ENCODE data around the gene MS4A15.
"Not testable (repeated sequence)": the region's sequence is repeated elsewhere in the genome, so short reads cannot be mapped to it uniquely, and the experiment has no call there.

MS4A15 gene

DNA sequence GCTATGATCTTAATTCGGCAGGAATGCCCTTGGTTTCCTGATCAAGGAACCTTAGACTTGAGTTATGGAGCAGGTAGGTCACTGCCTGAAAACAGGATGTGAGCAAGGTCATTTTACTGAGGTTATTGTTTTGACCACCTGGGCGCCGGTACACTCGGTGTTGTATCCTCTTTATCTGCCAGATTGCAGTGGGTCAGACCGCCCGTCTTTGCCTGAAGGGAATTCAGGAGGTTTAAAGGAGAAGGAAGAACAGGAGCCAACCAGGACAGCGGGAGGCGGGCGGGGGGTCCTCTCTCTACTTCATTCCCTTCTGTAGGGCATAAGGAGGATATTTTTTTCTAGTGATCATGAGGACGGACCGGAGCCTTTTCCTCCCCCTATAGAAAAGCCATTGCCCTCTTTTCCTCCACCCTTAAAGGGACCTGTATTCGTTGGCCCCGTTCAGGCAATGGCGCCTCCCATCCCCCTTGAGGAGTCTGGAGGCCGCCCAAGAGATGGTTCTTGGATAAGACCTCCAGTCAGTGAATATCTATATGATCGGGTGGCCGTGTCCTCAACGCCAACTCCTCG lies 649 bp downstream of the MS4A15 start:
- no CpG with 5 or more reads among the region's 19 CpGs for WGBS (ENCODE audit: extremely low coverage, insufficient coverage, low lambda C conversion rate)
- Histone ChIP-seq H3K79me2 (ENCODE audit: control insufficient read depth, insufficient read depth, low read length) (no peaks in the 10 kb centered on the region), H3K27ac (ENCODE audit: low read depth, low read length) (no peak overlapping the region), H4K8ac (ENCODE audit: low read depth, low read length) (no peak overlapping the region), H2BK5ac (ENCODE audit: low read length) (no peak overlapping the region), H3K27me3 (ENCODE audit: insufficient read depth, low read length, poor library complexity) (no peaks in the 10 kb centered on the region), H2BK15ac (replicated peaks; ENCODE audit: low read depth) (no peak overlapping the region), H3K4ac (ENCODE audit: low read depth, low read length) (no peak overlapping the region), H3K4me2 (ENCODE audit: low read length) (no peak overlapping the region), H4K5ac (ENCODE audit: low read length) (no peak overlapping the region), H3K9ac (ENCODE audit: low read length) (no peak overlapping the region), H3K4me3 (ENCODE audit: low read length) (no peak overlapping the region), H3K23ac (ENCODE audit: low read length) (no peak overlapping the region), H2AK5ac (ENCODE audit: low read length) (no peak overlapping the region), H3K56ac (ENCODE audit: low read length) (no peak overlapping the region), H3K18ac (ENCODE audit: low read length) (no peak overlapping the region), H2BK120ac (ENCODE audit: low read depth, low read length) (no peak overlapping the region), H3K4me1 (ENCODE audit: control insufficient read depth, low read depth, low read length) (no peaks in the 10 kb centered on the region), H3K36me3 (ENCODE audit: control insufficient read depth, insufficient read depth, low read length) (no peaks in the 10 kb centered on the region), H3K79me1 (ENCODE audit: low read length) (no peaks in the 10 kb centered on the region)
- DNase-seq: no peak

- DNase-seq; H3K27me3 ChIP-seq (ENCODE audit: insufficient read depth, low read length, poor library complexity); H3K36me3 ChIP-seq (ENCODE audit: control insufficient read depth, insufficient read depth, low read length); H3K4me1 ChIP-seq (ENCODE audit: control insufficient read depth, low read depth, low read length); H4K8ac ChIP-seq (ENCODE audit: low read depth, low read length); H2BK15ac ChIP-seq (replicated peaks; ENCODE audit: low read depth); H3K18ac ChIP-seq (ENCODE audit: low read length); H3K23ac ChIP-seq (ENCODE audit: low read length); H3K4me3 ChIP-seq (ENCODE audit: low read length); H2BK120ac ChIP-seq (ENCODE audit: low read depth, low read length); H2AK5ac ChIP-seq (ENCODE audit: low read length); H3K9ac ChIP-seq (ENCODE audit: low read length); H3K4me2 ChIP-seq (ENCODE audit: low read length); H4K5ac ChIP-seq (ENCODE audit: low read length); H3K27ac ChIP-seq (ENCODE audit: low read depth, low read length); H3K4ac ChIP-seq (ENCODE audit: low read depth, low read length); H3K79me1 ChIP-seq (ENCODE audit: low read length); H3K56ac ChIP-seq (ENCODE audit: low read length); H2BK5ac ChIP-seq (ENCODE audit: low read length); H3K79me2 ChIP-seq (ENCODE audit: control insufficient read depth, insufficient read depth, low read length): not testable (repeated sequence)
- WGBS (ENCODE audit: extremely low coverage, insufficient coverage, low lambda C conversion rate): no CpG with 5 or more reads among the region's 4 CpGs
These were observed 2.0 kb downstream of the MS4A15 start for GRCh38 chr11:60758671-60759070.

DNA sequence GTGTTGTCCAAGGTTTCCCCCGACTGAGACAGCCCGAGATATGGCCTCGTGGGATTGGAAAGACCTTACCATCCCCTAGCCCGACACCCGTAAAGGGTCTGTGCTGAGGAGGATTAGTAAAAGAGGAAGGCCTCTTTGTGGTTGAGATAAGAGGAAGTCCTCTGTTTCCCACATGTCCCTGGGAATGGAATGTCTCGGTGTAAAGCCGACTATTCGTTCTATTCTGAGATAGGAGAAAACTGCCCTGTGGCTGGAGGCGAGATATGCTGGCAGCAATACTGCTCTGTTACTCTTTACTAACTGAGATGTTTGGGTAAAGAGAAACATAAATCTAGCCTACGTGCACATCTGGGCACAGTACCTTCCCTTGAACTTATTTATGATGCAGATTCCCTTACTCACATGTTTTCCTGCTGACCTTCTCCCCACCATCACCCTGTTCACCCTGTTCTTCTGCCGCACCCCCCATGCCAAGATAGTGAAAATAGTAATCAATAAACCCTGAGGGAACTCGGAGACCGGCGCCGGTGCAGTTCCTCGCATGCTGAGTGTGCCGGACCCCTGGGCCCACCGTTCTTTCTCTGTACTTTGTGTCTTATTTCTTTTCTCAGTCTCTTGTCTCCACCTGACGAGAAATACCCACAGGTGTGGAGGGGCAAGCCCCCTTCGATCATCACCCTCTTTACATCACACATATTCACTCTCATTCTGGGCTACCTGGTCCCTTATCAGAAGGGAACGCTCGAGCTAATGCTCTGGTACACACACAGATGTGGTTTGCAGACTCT lies 3.0 kb downstream of the MS4A15 start:
- not testable (repeated sequence) for H2BK5ac ChIP-seq (ENCODE audit: low read length); H3K4ac ChIP-seq (ENCODE audit: low read depth, low read length); H2BK120ac ChIP-seq (ENCODE audit: low read depth, low read length); H2BK15ac ChIP-seq (replicated peaks; ENCODE audit: low read depth); H3K79me1 ChIP-seq (ENCODE audit: low read length); H3K27me3 ChIP-seq (ENCODE audit: insufficient read depth, low read length, poor library complexity); H3K36me3 ChIP-seq (ENCODE audit: control insufficient read depth, insufficient read depth, low read length); H3K9ac ChIP-seq (ENCODE audit: low read length); H3K27ac ChIP-seq (ENCODE audit: low read depth, low read length); H3K4me3 ChIP-seq (ENCODE audit: low read length); H3K4me1 ChIP-seq (ENCODE audit: control insufficient read depth, low read depth, low read length); H3K4me2 ChIP-seq (ENCODE audit: low read length); H3K79me2 ChIP-seq (ENCODE audit: control insufficient read depth, insufficient read depth, low read length); H4K8ac ChIP-seq (ENCODE audit: low read depth, low read length); H3K18ac ChIP-seq (ENCODE audit: low read length); H4K5ac ChIP-seq (ENCODE audit: low read length); H3K56ac ChIP-seq (ENCODE audit: low read length); H3K23ac ChIP-seq (ENCODE audit: low read length); H2AK5ac ChIP-seq (ENCODE audit: low read length)
- DNase-seq: peak; percentile 32
- WGBS (ENCODE audit: extremely low coverage, insufficient coverage, low lambda C conversion rate): no CpG with 5 or more reads among the region's 22 CpGs

- no peak overlapping the region for H3K4me3 ChIP-seq (ENCODE audit: low read length)
- H3K23ac ChIP-seq (ENCODE audit: low read length): no peak overlapping the region
- no peak overlapping the region for H2BK120ac ChIP-seq (ENCODE audit: low read depth, low read length)
- H3K27me3 ChIP-seq (ENCODE audit: insufficient read depth, low read length, poor library complexity): no peaks in the 10 kb centered on the region
- no peaks in the 10 kb centered on the region for H3K36me3 ChIP-seq (ENCODE audit: control insufficient read depth, insufficient read depth, low read length)
- no peak overlapping the region for H3K27ac ChIP-seq (ENCODE audit: low read depth, low read length)
- DNase-seq: no peak
- no peak overlapping the region for H3K4me2 ChIP-seq (ENCODE audit: low read length)
- H3K4ac ChIP-seq (ENCODE audit: low read depth, low read length): no peak overlapping the region
- no peak overlapping the region for H2AK5ac ChIP-seq (ENCODE audit: low read length)
- H3K79me2 ChIP-seq (ENCODE audit: control insufficient read depth, insufficient read depth, low read length): no peaks in the 10 kb centered on the region
- H2BK5ac ChIP-seq (ENCODE audit: low read length): no peak overlapping the region
- H4K8ac ChIP-seq (ENCODE audit: low read depth, low read length): no peak overlapping the region
- H3K18ac ChIP-seq (ENCODE audit: low read length): no peak overlapping the region
- WGBS (ENCODE audit: extremely low coverage, insufficient coverage, low lambda C conversion rate): no CpG with 5 or more reads among the region's 4 CpGs
- H3K56ac ChIP-seq (ENCODE audit: low read length): no peak overlapping the region
- no peak overlapping the region for H4K5ac ChIP-seq (ENCODE audit: low read length)
- no peaks in the 10 kb centered on the region for H3K79me1 ChIP-seq (ENCODE audit: low read length)
- H2BK15ac ChIP-seq (replicated peaks; ENCODE audit: low read depth): no peak overlapping the region
- H3K9ac ChIP-seq (ENCODE audit: low read length): no peak overlapping the region
- no peaks in the 10 kb centered on the region for H3K4me1 ChIP-seq (ENCODE audit: control insufficient read depth, low read depth, low read length)
These were observed 4.9 kb downstream of the MS4A15 start for GRCh38 chr11:60761436-60762190.

DNA sequence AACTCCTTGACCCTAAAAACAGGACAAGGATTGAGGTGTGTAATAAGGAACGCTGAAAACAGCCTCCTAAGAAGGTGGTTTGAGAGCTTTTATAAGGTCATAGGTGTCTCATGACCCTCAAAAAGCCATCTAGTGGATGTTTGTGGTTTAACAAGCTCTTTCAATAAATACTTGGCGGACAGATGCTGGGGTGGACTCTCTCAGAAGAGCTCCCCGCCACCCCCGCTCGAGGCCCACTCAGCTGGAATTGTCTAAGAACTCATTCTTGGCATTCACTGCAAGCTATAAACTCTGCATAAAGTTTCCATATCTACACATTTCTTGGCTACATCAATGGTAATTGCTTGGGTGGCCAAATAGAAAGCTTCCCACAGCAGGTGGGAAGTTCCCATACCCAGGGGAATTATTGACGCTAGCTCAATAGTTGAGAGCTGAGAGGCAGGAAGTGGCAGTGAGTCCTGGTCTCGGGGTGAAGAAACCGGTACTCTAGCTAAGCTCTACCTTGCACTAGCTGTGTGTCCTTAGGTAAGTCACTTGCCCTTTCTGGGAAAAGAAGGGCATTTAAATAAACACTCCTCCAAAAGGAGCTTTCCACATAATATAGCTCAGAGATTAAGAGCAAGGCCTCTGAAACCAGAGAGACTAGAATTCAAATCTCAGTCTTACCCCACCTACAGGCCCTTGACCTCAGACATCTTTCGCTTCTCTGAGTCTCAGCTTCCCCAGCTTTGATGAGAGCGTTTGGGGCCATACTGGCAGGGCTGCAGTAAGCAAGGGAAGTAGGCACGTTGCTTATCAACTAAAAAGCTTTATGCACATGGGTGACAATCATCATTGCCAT lies 6.4 kb downstream of the MS4A15 start:
- no peak overlapping the region for H4K8ac ChIP-seq (ENCODE audit: low read depth, low read length)
- WGBS (ENCODE audit: extremely low coverage, insufficient coverage, low lambda C conversion rate): no CpG with 5 or more reads among the region's 11 CpGs
- no peak overlapping the region for H2BK15ac ChIP-seq (replicated peaks; ENCODE audit: low read depth)
- no peak overlapping the region for H3K23ac ChIP-seq (ENCODE audit: low read length)
- H2AK5ac ChIP-seq (ENCODE audit: low read length): no peak overlapping the region
- no peaks in the 10 kb centered on the region for H3K79me2 ChIP-seq (ENCODE audit: control insufficient read depth, insufficient read depth, low read length)
- no peak overlapping the region for H3K56ac ChIP-seq (ENCODE audit: low read length)
- no peak overlapping the region for H2BK5ac ChIP-seq (ENCODE audit: low read length)
- no peak overlapping the region for H3K4me3 ChIP-seq (ENCODE audit: low read length)
- no peak overlapping the region for H2BK120ac ChIP-seq (ENCODE audit: low read depth, low read length)
- no peak overlapping the region for H3K9ac ChIP-seq (ENCODE audit: low read length)
- no peaks in the 10 kb centered on the region for H3K36me3 ChIP-seq (ENCODE audit: control insufficient read depth, insufficient read depth, low read length)
- no peak overlapping the region for H3K4me2 ChIP-seq (ENCODE audit: low read length)
- H3K27me3 ChIP-seq (ENCODE audit: insufficient read depth, low read length, poor library complexity): no peaks in the 10 kb centered on the region
- H3K4ac ChIP-seq (ENCODE audit: low read depth, low read length): no peak overlapping the region
- no peaks in the 10 kb centered on the region for H3K4me1 ChIP-seq (ENCODE audit: control insufficient read depth, low read depth, low read length)
- peak; percentile 71 for DNase-seq
- no peak overlapping the region for H3K27ac ChIP-seq (ENCODE audit: low read depth, low read length)
- H3K18ac ChIP-seq (ENCODE audit: low read length): no peak overlapping the region
- no peaks in the 10 kb centered on the region for H3K79me1 ChIP-seq (ENCODE audit: low read length)
- H4K5ac ChIP-seq (ENCODE audit: low read length): no peak overlapping the region
